H9 (cell line): Measurements from ENCODE around the gene BTRC. TPM values are rescaled to one million over a fixed set of nuclear protein-coding genes. Genes with fewer than 3 reads are reported as not detected.

ENCODE experiments used
- DNase-seq: peaks from one replicate; pipeline ENCODE4 v3.0.0-alpha.2; 2017
- H2AFZ ChIP-seq: one replicate; pipeline ENCODE4 v1.6.1; 2013; ENCODE audit warnings: mild to moderate bottlenecking, low read length, control low read depth, moderate library complexity
- H2AK5ac ChIP-seq: 2 replicates; pipeline ENCODE4 v1.6.1; 2013; ENCODE audit warnings: low read length, control low read depth, mixed read lengths; ENCODE audit not compliant: insufficient read length
- H2BK120ac ChIP-seq: one replicate; pipeline ENCODE4 v1.6.1; 2013; ENCODE audit warnings: low read depth, mild to moderate bottlenecking, low read length, control low read depth, inconsistent platforms; ENCODE audit not compliant: poor library complexity, severe bottlenecking
- H2BK12ac ChIP-seq: 2 replicates; pipeline ENCODE4 v1.6.1; 2013; ENCODE audit warnings: low read length, control low read depth, mixed read lengths, low read depth; ENCODE audit not compliant: insufficient read length
- H2BK15ac ChIP-seq: 2 replicates; pipeline ENCODE4 v1.6.1; 2013; ENCODE audit warnings: low read depth, low read length, control low read depth
- H2BK20ac ChIP-seq: one replicate; pipeline ENCODE4 v1.6.1; 2013; ENCODE audit warnings: low read depth, mild to moderate bottlenecking, low read length, control low read depth, inconsistent platforms; ENCODE audit not compliant: poor library complexity, severe bottlenecking
- H2BK5ac ChIP-seq: 2 replicates; pipeline ENCODE4 v1.6.1; 2013; ENCODE audit warnings: low read length, control low read depth, mixed read lengths; ENCODE audit not compliant: insufficient read length
- H3K14ac ChIP-seq: 2 replicates; pipeline ENCODE4 v1.6.1; 2013; ENCODE audit warnings: low read length, control low read depth; ENCODE audit not compliant: insufficient read depth
- H3K18ac ChIP-seq: 2 replicates; pipeline ENCODE4 v1.6.1; 2013; ENCODE audit warnings: low read depth, mild to moderate bottlenecking, mixed read lengths, low read length, control low read depth; ENCODE audit not compliant: insufficient read length
- H3K23ac ChIP-seq: 2 replicates; pipeline ENCODE4 v1.6.1; 2013; ENCODE audit warnings: low read length, control low read depth, mixed read lengths, low read depth; ENCODE audit not compliant: insufficient read length
- H3K23me2 ChIP-seq: 2 replicates; pipeline ENCODE4 v1.6.1; 2013; ENCODE audit warnings: low read depth, mild to moderate bottlenecking, mixed read lengths, low read length, control low read depth; ENCODE audit not compliant: insufficient read length, poor library complexity, severe bottlenecking
- H3K27ac ChIP-seq: 2 replicates; pipeline ENCODE4 v1.5.1; 2013; ENCODE audit warnings: low read length, control low read depth, mixed read lengths, low read depth; ENCODE audit not compliant: insufficient read length
- H3K27me3 ChIP-seq: 2 replicates; pipeline ENCODE4 v1.6.1; 2013; ENCODE audit warnings: low read length, control low read depth, inconsistent platforms; ENCODE audit not compliant: insufficient read depth
- H3K4ac ChIP-seq: 2 replicates; pipeline ENCODE4 v1.6.1; 2013; ENCODE audit warnings: low read depth, mild to moderate bottlenecking, control low read depth, inconsistent platforms, low read length, moderate library complexity
- H3K4me1 ChIP-seq: 2 replicates; pipeline ENCODE4 v1.6.1; 2013; ENCODE audit warnings: low read length, control low read depth, inconsistent platforms; ENCODE audit not compliant: insufficient read depth
- H3K4me2 ChIP-seq: 2 replicates; pipeline ENCODE4 v1.6.1; 2013; ENCODE audit warnings: low read length, control low read depth, mixed read lengths; ENCODE audit not compliant: insufficient read length, insufficient read depth
- H3K56ac ChIP-seq: 2 replicates; pipeline ENCODE4 v1.6.1; 2013; ENCODE audit warnings: low read depth, mild to moderate bottlenecking, mixed read lengths, low read length, control low read depth; ENCODE audit not compliant: insufficient read length
- H3K79me1 ChIP-seq: 2 replicates; pipeline ENCODE4 v1.6.1; 2013; ENCODE audit warnings: low read depth, mild to moderate bottlenecking, moderate library complexity, low read length, control low read depth, inconsistent platforms; ENCODE audit not compliant: insufficient read depth, poor library complexity, severe bottlenecking
- H3K79me2 ChIP-seq: 2 replicates; pipeline ENCODE4 v1.6.1; 2013; ENCODE audit warnings: low read length, control low read depth, inconsistent platforms; ENCODE audit not compliant: insufficient read depth
- H3K9ac ChIP-seq: 2 replicates; pipeline ENCODE4 v1.6.1; 2013; ENCODE audit warnings: low read length, control low read depth, mixed read lengths; ENCODE audit not compliant: insufficient read length; ENCODE audit errors: extremely low read depth
- H3K9me3 ChIP-seq: one replicate; pipeline ENCODE4 v1.6.1; 2013; ENCODE audit warnings: low read depth, low read length, inconsistent platforms; ENCODE audit not compliant: control insufficient read depth
- H3T11ph ChIP-seq: one replicate; pipeline ENCODE4 v1.6.1; 2013; ENCODE audit warnings: mild to moderate bottlenecking, low read length, control low read depth, inconsistent platforms
- H4K20me1 ChIP-seq: one replicate; pipeline ENCODE4 v1.6.1; 2013; ENCODE audit not compliant: control insufficient read depth, insufficient read length, insufficient read depth
- H4K5ac ChIP-seq: 2 replicates; pipeline ENCODE4 v1.6.1; 2013; ENCODE audit warnings: low read depth, mild to moderate bottlenecking, mixed read lengths, low read length, control low read depth; ENCODE audit not compliant: insufficient read length
- H4K8ac ChIP-seq: replicated peaks from 2 replicates; pipeline ENCODE4 v1.6.1; 2013; ENCODE audit warnings: low read length, control low read depth, mixed read lengths, low read depth; ENCODE audit not compliant: insufficient read length
- H4K91ac ChIP-seq: 2 replicates; pipeline ENCODE4 v1.6.1; 2013; ENCODE audit warnings: low read depth, mild to moderate bottlenecking, moderate library complexity, mixed read lengths, low read length, control low read depth; ENCODE audit not compliant: insufficient read length
- H3K27ac Mint-ChIP-seq, 3 experiments: 2 replicates in 2 of 3; 3 replicates in 1 of 3; pipeline ENCODE4 v1.8.0; 2020 to 2021; ENCODE audit warnings: mixed read lengths in 3 of 3, mild to moderate bottlenecking in 1 of 3, moderate library complexity in 1 of 3
- H3K27me3 Mint-ChIP-seq: 2 replicates; pipeline ENCODE4 v1.8.0; 2021; ENCODE audit warnings: low read depth, mild to moderate bottlenecking, moderate library complexity, mixed read lengths
- H3K36me3 Mint-ChIP-seq, 3 experiments: 2 replicates in 2 of 3; 3 replicates in 1 of 3; pipeline ENCODE4 v1.8.0; 2020 to 2021; ENCODE audit warnings: low read depth in 3 of 3, mixed read lengths in 3 of 3; ENCODE audit not compliant: insufficient read depth in 1 of 3
- H3K4me1 Mint-ChIP-seq, 2 experiments: 2 replicates each; pipeline ENCODE4 v1.8.0; 2020; ENCODE audit warnings: mixed read lengths in 2 of 2
- H3K4me3 Mint-ChIP-seq, 2 experiments: 2 replicates in 1 of 2; 3 replicates in 1 of 2; pipeline ENCODE4 v1.8.0; 2020 to 2021; ENCODE audit warnings: mild to moderate bottlenecking in 2 of 2, mixed read lengths in 2 of 2, moderate library complexity in 1 of 2
- H3K9me3 Mint-ChIP-seq, 2 experiments: 2 replicates in 1 of 2; 3 replicates in 1 of 2; pipeline ENCODE4 v1.8.0; 2020; ENCODE audit warnings: mild to moderate bottlenecking in 2 of 2, mixed read lengths in 2 of 2, moderate library complexity in 1 of 2
- CTCF ChIP-seq: fragments of 200-600 bp; sonication (generic); conservative IDR thresholded peaks from 3 replicates; pipeline ENCODE4 v1.8.0; 2021; ENCODE audit warnings: antibody characterized with exemption, mild to moderate bottlenecking
- WGBS: extraction: QIAGEN DNeasy Blood & Tissue Kit; methylation state at CpG from one replicate; pipeline ENCODE4 v1.1.7; 2013; ENCODE audit warnings: missing lambda C conversion rate, low lambda C conversion rate, mixed read lengths; ENCODE audit not compliant: insufficient read length; ENCODE audit errors: extremely low coverage; 5-methylcytosine and 5-hydroxymethylcytosine counted together
- total RNA-seq: library from RNA; stranded (reverse); gene quantifications from 2 replicates; pipeline ENCODE4 v1.2.1, GENCODE V29; 2021

Gene BTRC
- total RNA-seq, 1 experiment from 2014 or later: 24.2 TPM

DNA sequence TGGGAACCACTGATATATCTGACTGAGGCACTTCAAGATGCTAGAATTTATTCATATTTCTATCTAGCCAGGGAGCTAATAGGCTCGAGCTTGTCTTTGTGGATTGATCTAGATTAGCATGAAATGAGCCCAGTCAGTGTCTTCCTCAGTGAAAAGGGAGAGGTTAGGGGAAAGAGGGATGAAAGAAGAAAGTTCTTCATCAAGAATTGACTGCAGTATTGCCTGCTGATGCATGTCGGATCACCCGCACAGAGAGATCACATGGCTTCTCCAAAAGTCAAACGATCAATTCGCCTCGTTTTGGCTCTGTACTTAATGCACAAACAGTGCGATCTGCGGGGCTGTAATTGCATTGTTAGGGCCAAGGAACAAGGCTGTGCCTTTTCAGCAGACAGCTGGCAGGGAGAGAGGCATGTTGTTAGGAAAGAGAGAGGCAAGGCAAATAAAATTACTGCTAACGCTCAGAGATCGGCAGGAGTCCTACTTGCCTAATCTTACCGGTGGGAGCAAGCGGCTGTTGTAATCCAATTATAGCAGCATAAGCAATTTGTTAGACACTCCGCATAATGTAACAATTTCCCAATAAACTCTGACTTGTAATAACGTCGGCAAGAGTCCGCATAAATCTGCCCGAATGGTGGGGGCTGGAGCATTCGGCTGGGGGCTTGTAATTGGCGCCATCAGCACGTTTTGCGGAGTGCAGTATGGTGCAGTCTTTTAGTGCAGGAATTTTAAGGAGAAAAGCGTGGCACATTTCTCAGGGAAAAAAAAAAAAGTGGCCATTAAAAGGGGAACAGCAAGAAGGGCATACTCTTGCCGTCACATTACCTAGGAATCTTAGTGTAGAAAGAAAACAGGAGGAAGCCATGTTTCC, 132.0 kb downstream of the BTRC start:
- Histone ChIP-seq H2BK20ac (no peak overlapping the region), H2BK12ac (no peak overlapping the region), H3K79me1 (no peaks in the 10 kb centered on the region), H2BK5ac (no peak overlapping the region), H3K14ac (no peak overlapping the region), H3K9ac (no peak overlapping the region), H3K79me2 (no peaks in the 10 kb centered on the region), H4K5ac (no peak overlapping the region), H3T11ph (no peak overlapping the region), H3K56ac (no peak overlapping the region), H3K9me3 (no peaks in the 10 kb centered on the region), H2AFZ (no peak overlapping the region), H3K27me3 (no peaks in the 10 kb centered on the region), H4K20me1 (no peaks in the 10 kb centered on the region), H3K18ac (no peak overlapping the region), H3K23me2 (no peaks in the 10 kb centered on the region), H3K4me1 (peaks cover 7% of the 10 kb centered on the region; the same call in 1 of the 2 replicates), H3K27ac (no peak overlapping the region), H2AK5ac (no peak overlapping the region), H4K91ac (no peak overlapping the region), H3K4me2 (peak overlapping the region; percentile 7), H2BK120ac (no peak overlapping the region), H2BK15ac (no peak overlapping the region), H4K8ac (no peak overlapping the region), H3K4ac (no peak overlapping the region), H3K23ac (no peak overlapping the region)
- H3K36me3 Mint-ChIP-seq: no peaks in the 10 kb centered on the region; a peak in 1 of 7 replicates
- no CpG with 5 or more reads among the region's 23 CpGs for WGBS
- no peak for TF ChIP-seq CTCF
- peak overlapping the region; percentile 60 to 78 for H3K4me3 Mint-ChIP-seq
- peaks cover 45 to 47% of the 10 kb centered on the region in 2 experiments for H3K4me1 Mint-ChIP-seq
- peak overlapping the region; percentile 91 to 94 (median 94) for H3K27ac Mint-ChIP-seq
- no peaks in the 10 kb centered on the region for H3K9me3 Mint-ChIP-seq
- H3K27me3 Mint-ChIP-seq: no peaks in the 10 kb centered on the region
- no peak for DNase-seq
